Large intestine (tissue), 3 donors: ENCODE measurements around the gene FGF6. TPM values are rescaled to one million over a fixed set of nuclear protein-coding genes. Genes with fewer than 3 reads are reported as not detected.

Source experiments
- DNase-seq, 2 donors: peaks; one replicate each; pipeline versions ENCODE4 v3.0.0 to v3.0.0-alpha.2; 2013
- H3K27ac ChIP-seq: one replicate; pipeline ENCODE4 v1.5.1; 2013; ENCODE audit warnings: low read length
- H3K27me3 ChIP-seq: 2 replicates; pipeline ENCODE4 v1.6.1; 2013; ENCODE audit warnings: low read length; ENCODE audit not compliant: control insufficient read depth, insufficient read depth
- H3K36me3 ChIP-seq: 2 replicates; pipeline ENCODE4 v1.6.1; 2013; ENCODE audit warnings: low read length; ENCODE audit not compliant: control insufficient read depth, insufficient read depth
- H3K4me1 ChIP-seq: one replicate; pipeline ENCODE4 v1.6.1; 2013; ENCODE audit warnings: low read length; ENCODE audit not compliant: control insufficient read depth, insufficient read depth
- H3K4me3 ChIP-seq: one replicate; pipeline ENCODE4 v1.5.1; 2013; ENCODE audit warnings: low read length
- H3K9me3 ChIP-seq: one replicate; pipeline ENCODE4 v1.6.1; 2013; ENCODE audit warnings: mild to moderate bottlenecking, low read depth, low read length, moderate library complexity; ENCODE audit not compliant: control insufficient read depth
- WGBS: methylation state at CpG from one replicate; pipeline ENCODE4 v1.1.5; 2013; ENCODE audit warnings: low lambda C conversion rate; ENCODE audit not compliant: insufficient coverage; 5-methylcytosine and 5-hydroxymethylcytosine counted together
- polyA plus RNA-seq: library from polyadenylated mRNA; unstranded; fragments of 120-200 nt; gene quantifications from one replicate; pipeline ENCODE4 v1.2.1, GENCODE V29; 2013

The FGF6 gene
- polyA plus RNA-seq, 1 donor, result 0.07 TPM

- H3K4me1 ChIP-seq, result no peaks in the 10 kb centered on the region
- no peak for DNase-seq
- peaks cover 6% of the 10 kb centered on the region for H3K27me3 ChIP-seq
- no peaks in the 10 kb centered on the region for H3K9me3 ChIP-seq
- WGBS, result 92% methylated on average over 2 of the region's 2 CpGs
- H3K36me3 ChIP-seq, result no peaks in the 10 kb centered on the region
- no peak overlapping the region for H3K4me3 ChIP-seq
- H3K27ac ChIP-seq, result no peak overlapping the region
Measured at GRCh38 chr12:4395818-4396217, 49.8 kb downstream of the FGF6 start.

GRCh38 chr12:4393211-4393610, 52.4 kb downstream of the FGF6 start:
- WGBS, result 100% methylated on average over 1 of the region's 5 CpGs

GRCh38 chr12:4392223-4392742, 53.3 kb downstream of the FGF6 start:
- DNase-seq, result peak in 1 of 2 donors; percentile 4
- Histone ChIP-seq H3K4me1 (no peaks in the 10 kb centered on the region), H3K9me3 (no peaks in the 10 kb centered on the region), H3K4me3 (no peak overlapping the region), H3K27ac (no peak overlapping the region), H3K36me3 (no peaks in the 10 kb centered on the region), H3K27me3 (peaks cover 6% of the 10 kb centered on the region)
- WGBS, result no CpG with 5 or more reads among the region's 15 CpGs

More at GRCh38 chr12:4393211-4393610, 52.4 kb downstream of the FGF6 start:
- Histone ChIP-seq H3K36me3 (no peaks in the 10 kb centered on the region), H3K27ac (no peak overlapping the region), H3K27me3 (peaks cover 6% of the 10 kb centered on the region), H3K9me3 (no peaks in the 10 kb centered on the region), H3K4me1 (no peaks in the 10 kb centered on the region), H3K4me3 (no peak overlapping the region)
- DNase-seq, result no peak

- Histone ChIP-seq H3K4me1 (no peaks in the 10 kb centered on the region), H3K9me3 (no peaks in the 10 kb centered on the region), H3K27me3 (no peaks in the 10 kb centered on the region), H3K4me3 (no peak overlapping the region), H3K27ac (no peak overlapping the region), H3K36me3 (no peaks in the 10 kb centered on the region)
- DNase-seq, result peak in 1 of 2 donors; percentile 10
- no CpG with 5 or more reads among the region's 2 CpGs for WGBS
Measured at GRCh38 chr12:4388662-4389061, 57.0 kb downstream of the FGF6 start.

- Histone ChIP-seq H3K4me1 (peaks cover 6% of the 10 kb centered on the region), H3K4me3 (no peak overlapping the region), H3K9me3 (no peaks in the 10 kb centered on the region), H3K27me3 (no peaks in the 10 kb centered on the region), H3K36me3 (no peaks in the 10 kb centered on the region), H3K27ac (no peak overlapping the region)
- no CpG with 5 or more reads among the region's 1 CpG for WGBS
- no peak for DNase-seq
Measured at GRCh38 chr12:4388032-4388431, 57.6 kb downstream of the FGF6 start.

GRCh38 chr12:4387607-4388006, 58.0 kb downstream of the FGF6 start:
- no peaks in the 10 kb centered on the region for H3K27me3 ChIP-seq
- no peak overlapping the region for H3K27ac ChIP-seq
- H3K4me3 ChIP-seq, result no peak overlapping the region
- WGBS, result 93% methylated on average over 3 of the region's 5 CpGs
- H3K9me3 ChIP-seq, result no peaks in the 10 kb centered on the region
- DNase-seq, result no peak
- H3K36me3 ChIP-seq, result no peaks in the 10 kb centered on the region
- peaks cover 7% of the 10 kb centered on the region for H3K4me1 ChIP-seq

GRCh38 chr12:4386801-4387200, 58.8 kb downstream of the FGF6 start:
- no peaks in the 10 kb centered on the region for H3K9me3 ChIP-seq
- DNase-seq, result no peak
- H3K4me3 ChIP-seq, result no peak overlapping the region
- H3K27ac ChIP-seq, result no peak overlapping the region
- no peaks in the 10 kb centered on the region for H3K27me3 ChIP-seq
- H3K36me3 ChIP-seq, result no peaks in the 10 kb centered on the region
- peaks cover 7% of the 10 kb centered on the region for H3K4me1 ChIP-seq
- no CpG with 5 or more reads among the region's 4 CpGs for WGBS

Other genes starting within 250 kb of the FGF6 start
- gene CCND2, start 172.1 kb downstream of the FGF6 start, polyA plus RNA-seq, result 108 TPM
- 5.0 TPM for gene TIGAR, start 124.6 kb downstream of the FGF6 start, polyA plus RNA-seq
- 6.5 TPM for gene FGF23, start 66.1 kb downstream of the FGF6 start, polyA plus RNA-seq
- gene RAD51AP1, start 93.1 kb upstream of the FGF6 start, polyA plus RNA-seq, result 16.0 TPM
- 59.6 TPM for gene DYRK4, start 116.4 kb upstream of the FGF6 start, polyA plus RNA-seq
- gene AKAP3, start 203.2 kb upstream of the FGF6 start, polyA plus RNA-seq, result 2.4 TPM
- 70.8 TPM for gene NDUFA9, start 203.3 kb upstream of the FGF6 start, polyA plus RNA-seq